HG03432 (cell line): Measurements from ENCODE around the gene ZC3H12D.
"Not testable (repeated sequence)": the region's sequence is repeated elsewhere in the genome, so short reads cannot be mapped to it uniquely, and the experiment has no call there.

Source experiments
- ATAC-seq: cut with Tn5 transposase; IDR thresholded peaks from one replicate; pipeline ENCODE4 v1.9.1; 2021; ENCODE audit warnings: mild to moderate bottlenecking, moderate library complexity; ENCODE audit not compliant: unreplicated experiment

The ZC3H12D gene

DNA sequence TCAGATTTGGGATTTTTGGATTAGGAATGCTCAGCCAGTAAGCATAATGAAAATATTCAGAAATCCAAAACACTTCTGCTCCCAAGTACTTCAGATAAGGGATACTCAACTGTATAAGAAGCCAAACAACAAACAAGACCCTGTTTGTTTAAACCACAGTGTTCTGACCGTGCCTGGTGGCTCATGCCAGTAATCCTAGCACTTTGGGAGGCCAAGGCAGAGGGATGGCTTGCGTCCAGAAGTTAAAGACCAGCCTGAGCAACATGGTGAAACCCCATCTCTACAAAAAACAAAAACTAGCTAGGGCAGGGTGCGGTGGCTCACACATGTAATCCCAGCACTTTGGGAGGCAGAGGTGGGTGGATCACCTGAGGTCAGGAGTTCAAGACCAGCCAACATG, 24.6 kb downstream of the ZC3H12D start:
- ATAC-seq: not testable (repeated sequence)

DNA sequence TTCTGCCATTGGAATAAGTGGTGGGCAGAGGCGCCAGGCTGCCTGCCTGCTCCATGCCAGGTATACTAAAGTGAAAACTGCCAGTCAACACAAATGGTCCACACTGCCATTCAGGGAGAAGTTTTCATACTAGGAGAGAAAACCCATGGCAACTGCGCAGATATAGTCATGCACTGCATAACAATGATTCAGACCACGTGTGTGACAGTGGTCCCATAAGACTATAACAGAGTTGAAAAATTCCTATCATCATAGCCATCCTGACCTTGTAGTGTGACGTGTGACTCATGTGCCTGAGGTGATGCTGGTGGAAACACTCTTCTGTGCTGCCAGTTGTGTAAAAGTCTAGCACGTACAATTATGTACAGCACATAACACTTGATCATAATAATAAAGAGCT, 25.1 kb downstream of the ZC3H12D start:
- no peak for ATAC-seq

DNA sequence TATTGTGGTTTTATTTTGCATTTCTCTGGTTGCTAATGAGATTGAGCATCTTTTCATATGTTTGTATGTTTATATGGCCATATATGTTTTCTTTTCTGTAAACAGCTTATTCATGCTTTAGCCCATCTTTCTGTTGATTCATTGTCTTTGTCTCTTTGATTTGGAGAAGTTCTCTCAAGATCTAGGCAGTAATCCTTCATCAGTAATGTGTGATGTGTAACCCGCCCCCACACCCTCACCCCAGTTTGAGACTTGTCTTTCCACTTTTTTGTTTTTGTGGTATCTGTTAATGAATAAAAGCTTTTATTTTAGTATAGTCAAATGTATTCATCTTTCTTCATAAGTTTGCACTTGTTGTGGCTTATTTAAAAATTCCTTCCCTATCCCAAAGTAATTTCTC, 26.0 kb downstream of the ZC3H12D start:
- no peak for ATAC-seq

DNA sequence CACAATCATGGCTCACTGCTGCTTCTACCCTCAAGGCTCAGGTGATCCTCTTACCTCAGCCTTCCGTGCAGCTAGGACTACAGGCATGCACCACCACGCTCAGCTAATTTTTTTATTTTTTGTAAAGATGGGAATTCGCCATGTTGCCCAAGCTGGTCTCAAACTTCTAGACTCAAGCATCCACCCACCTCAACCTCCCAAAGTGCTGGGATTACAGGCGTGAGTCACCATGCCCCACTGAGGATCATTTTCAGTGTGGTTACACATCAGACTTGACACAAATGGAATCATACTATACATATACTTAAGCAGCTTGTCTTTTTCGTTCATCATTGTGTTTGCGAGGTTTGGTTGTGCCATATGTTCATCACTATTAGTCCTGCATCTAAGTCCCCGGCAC, 26.6 kb downstream of the ZC3H12D start:
- ATAC-seq: no peak

DNA sequence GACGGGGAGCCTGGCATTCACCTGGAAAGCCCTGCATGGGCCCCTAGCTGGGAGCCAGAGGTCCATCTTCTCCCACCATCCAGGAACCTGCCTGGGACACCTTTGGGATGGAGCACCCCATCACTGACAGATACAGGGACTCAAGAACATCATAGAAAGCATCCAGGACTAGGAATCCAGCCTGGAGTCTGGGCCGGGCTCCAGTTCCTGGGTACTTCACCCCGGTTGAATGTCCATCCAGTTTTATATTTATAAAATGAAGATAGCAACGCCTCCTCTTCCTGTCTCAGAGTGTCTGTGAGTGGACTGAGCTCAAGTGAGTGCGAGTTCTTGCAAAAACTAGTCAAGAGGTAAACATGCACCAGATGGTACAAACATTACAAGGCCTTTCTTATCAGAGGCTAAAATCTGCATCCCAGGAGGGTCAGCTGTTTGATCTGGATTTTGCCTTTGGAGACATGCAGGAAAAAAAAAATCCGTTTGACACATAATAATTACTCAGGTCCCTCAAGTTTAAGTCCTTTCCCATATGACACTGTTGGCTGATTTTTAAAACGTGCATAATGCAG, 27.4 kb downstream of the ZC3H12D start:
- ATAC-seq: no peak

DNA sequence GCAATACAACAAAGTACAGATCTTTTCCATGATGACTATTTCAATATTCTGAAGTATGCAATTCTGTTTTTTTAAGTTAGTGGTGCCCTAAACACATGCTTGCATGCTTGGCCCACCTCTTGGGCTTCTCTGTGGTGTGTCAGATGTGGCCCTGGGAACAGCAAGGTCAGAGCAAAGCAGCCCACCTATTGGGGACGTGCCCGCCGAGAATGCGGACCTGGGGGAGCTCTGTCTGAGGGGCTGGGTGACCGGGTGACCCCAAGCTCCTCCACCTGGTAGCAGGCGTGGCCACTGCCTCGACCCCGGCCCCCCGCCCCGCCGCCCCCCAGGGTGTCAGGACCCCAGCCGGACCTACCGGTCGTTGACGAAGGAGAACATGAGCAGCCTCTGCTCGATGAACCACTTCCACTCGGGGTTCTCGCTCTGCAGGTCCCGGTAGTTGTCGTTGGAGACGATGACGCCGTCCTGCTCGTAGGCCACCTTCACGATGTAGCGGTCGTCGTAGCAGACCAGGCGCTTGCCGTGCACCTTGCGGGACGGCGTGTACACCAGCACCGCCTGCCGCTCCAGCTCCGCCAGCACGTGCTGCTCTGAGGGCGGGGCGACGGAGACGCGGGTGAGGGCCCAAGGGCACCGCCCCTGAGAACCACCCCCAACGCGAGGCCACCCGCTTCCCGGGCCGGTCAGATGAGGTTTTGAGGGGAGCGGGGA, 28.3 kb downstream of the ZC3H12D start:
- ATAC-seq: no peak

DNA sequence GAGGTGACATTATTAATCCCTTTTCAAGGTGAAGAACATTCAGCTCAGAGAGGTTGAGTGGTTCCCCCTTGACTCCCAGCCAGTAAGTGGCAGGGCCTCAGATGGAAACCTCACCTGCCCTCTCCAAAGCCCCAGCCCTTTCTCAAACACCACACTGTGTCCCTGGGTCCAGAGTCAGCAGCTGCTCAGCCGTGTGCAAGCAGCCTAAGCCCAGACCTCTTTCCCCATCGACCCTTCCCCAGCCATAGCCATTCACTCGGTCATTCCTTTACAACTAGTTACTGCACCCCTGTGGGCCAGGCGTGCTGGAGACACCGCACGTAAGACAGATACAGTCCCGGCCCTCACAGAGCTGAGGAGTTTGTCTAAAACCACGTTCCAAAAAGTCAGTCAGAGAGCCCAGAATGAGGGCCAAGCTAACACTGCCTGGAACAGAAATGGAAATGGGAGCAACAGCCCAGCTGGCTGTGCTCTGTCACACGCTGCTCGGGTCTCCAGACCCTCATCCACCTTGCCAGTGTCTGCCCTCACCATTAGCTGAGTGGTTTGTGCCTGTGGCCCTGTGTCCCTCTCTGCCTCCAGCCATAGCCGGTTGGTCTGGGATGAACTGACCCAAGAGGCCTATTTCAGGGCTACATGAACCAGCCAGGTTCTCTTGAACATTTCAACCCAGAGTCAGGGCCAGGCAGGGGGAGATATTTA, 29.6 kb downstream of the ZC3H12D start:
- ATAC-seq: no peak

DNA sequence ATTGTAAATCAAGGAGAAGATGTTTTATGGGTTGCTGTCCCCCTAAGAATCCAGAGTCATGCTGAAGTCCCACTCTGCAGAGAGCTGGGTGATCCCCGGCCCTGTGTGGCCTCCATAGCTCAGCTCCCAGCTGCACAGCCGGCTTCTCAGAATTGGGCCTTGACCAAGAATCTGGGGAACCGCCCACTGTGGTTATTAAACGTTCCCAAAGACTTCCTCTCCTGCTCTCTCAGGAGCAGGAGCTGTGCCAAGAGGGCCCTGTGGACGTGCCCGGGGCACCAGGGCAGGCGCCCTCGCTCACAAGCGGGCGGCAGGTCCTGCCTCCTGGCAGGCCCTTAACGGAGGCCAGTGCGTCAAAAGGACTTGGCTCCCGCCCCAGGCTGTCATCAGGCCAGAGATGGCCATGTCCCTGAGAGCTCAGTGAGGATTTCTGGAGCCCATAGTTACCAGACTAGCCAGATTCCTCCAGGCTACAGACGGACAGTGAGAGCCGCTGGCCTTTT, 30.4 kb downstream of the ZC3H12D start:
- no peak for ATAC-seq

DNA sequence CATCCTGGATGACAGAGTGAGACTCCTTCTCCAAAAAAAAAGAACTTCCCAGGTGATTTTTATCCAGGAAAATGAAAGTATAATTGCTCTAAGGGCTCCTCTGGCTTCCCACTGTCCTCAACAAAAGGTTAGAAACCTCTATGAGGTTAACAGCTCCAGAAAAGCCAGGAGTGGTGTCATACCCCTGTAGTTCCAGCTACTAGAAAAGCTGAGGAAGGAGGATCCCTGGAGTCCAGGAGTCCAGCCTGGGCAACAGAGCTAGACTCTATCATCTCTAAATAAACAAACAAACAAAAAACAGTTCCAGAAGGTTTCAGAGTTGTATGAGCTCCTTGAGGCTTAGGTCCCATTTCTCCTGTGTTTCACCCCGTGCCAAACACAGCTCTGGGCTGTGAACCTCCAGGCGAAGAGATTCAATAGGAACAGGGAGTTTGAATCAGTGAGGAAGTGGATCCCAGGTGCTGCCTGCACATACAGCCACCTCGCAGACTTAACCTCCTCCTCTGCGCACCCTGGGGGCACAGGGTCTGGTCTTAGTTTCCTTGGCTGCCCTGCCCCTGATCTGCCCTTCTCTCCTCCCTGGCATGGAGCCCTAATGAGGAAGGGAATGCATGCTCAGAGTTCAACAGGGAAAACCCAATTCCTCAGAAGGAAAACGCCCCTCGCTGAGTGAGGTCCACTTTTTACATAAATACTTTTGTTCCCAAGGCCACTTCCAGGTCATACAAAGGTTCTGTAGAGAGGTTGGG, 31.0 kb downstream of the ZC3H12D start:
- no peak for ATAC-seq

DNA sequence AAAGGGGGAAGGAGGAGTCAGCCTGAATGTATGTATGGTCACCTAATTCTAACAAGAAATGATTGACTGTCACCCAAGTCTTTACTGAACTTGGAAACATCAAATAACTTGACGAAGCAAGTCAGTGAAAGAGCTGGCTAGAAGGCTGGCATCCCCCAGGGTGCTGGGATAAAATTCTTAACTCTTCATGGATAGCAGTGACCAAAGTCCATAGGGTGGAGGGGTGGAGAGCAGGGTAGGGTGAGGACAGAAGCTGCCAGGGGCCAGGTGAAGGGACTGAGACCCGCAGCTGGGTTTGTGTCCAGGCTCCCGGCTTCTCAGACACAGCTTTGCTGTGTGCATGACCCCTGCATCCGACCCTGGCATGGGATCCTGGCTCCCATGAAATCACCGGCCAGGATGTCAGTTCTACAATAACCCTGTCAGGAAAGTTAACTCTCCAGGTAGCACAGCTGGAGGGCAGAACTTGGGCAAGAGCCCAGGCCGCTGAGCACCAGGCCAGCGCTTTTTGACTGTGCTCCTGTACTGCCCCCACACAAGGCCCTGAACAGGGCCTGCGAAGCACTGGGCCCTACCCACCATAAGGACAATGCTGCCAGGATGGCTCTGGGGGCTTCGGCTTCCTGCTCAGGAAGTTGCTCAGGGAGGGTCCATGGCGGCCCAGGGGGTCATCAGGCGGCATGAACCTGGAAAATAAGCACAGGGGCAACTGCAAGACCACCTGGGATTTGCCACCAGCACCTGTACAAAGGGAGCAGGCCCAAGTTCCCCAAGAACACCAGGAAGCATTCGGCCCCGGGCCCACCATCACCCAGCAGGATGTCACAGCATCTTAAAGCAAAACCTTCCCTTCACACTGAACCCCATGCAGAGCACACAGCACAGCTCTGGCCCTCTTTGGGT, 32.5 kb downstream of the ZC3H12D start:
- no peak for ATAC-seq

DNA sequence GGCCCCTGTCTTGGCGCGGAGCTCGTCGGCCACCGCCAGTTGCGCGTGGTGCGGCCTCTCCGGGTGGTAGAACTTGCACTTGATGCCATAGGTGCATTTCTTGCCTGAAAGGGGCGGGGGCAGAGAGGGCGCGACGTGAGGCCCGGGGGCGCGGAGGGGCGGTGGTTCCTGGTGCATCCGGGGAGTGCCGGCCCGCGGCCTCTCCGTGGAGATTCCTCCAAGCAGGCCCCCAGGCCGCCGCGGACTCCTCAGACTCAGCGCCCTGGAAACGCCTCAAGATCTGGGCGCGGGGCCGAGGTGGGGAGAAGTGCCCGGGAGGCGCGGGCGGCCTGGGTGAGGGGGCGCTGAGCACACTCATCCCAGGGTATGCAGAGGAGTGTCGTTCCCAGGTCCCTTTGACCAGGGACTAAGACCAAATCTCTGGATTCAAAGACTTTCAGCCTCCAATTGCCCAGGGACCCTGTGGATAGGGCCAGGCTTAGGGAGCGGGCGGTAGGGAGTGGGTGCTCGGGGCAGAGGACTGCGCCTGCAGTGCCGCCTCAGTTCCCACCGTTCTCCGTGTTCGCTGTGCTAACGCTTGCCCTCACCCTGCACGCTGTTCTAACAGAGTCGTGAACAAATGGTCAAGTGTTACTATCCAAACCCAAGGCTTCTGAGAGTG, 33.3 kb downstream of the ZC3H12D start:
- no peak for ATAC-seq

DNA sequence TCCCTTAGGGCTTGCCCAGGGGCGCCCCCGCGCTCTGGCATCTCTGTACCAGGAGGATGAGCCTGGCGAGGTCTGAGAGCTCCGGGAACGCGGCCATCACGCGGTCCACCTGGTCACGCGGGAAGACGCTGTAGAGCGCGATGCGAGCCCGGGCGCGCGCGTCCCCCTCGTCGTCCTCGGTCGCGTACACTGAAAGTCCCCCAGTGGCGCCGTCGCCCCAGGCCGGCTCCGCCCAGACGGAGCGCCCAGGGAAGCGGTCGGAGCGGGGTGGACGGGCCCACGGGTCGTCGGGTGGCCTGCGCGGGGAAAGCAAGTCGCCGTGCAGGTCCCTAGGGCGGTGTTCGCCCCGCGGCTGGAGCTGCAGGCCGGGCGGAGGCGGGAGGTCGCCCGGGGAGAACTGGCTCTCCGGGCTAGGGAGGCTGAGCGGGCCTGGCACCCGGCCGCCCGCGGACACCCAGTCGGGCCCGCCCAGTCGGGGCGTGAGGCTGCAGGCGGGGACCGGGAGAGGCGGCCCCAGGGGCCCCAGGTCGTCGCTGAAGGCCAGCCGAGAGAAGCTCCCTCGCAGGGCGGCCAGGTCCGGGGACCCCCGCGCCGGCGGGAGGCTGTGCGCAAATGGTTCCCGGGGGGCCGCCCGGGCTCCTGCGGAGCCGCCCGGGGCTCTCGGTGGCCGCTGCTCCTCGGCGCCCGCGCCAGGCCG, 34.0 kb downstream of the ZC3H12D start:
- no peak for ATAC-seq

DNA sequence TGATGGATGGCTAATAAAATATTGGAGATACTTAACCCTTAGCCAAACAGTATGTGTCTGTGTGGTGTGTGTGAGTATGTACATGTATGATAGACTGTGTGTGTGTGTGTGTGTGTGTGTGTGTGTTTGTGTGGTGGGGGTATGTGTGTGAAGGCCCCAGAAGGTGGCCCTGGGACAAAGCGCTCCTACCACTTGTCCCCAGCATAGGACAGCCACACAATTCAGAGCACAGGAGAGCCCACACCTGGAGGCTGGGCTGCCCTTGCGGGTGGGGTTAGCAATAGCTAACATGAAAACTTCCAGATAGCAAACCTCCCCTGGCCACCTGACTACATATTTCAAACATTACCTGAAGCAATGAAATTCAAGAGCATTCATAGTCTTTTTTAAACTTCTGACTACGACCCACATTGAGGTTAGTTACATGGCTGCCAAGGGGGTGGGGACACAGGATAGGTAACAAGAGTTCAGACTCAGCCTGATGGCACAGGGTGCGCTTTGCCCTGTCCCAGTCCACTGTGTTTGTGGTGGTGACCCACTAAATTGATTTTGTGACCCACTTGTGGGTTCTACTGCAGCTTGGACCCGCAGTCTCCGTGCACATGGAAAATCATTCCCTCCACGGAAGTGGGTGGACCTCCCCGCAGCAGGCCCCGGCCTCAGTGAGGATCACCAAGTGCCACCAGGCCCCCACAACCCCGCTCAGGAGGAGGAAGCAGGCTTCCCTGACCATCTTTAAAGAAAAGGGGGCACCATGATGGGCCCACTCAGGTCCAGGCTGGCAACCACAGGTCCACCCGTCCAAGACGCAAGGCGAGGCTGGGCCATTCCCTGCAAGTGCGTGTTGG, 34.8 kb downstream of the ZC3H12D start:
- no peak for ATAC-seq

DNA sequence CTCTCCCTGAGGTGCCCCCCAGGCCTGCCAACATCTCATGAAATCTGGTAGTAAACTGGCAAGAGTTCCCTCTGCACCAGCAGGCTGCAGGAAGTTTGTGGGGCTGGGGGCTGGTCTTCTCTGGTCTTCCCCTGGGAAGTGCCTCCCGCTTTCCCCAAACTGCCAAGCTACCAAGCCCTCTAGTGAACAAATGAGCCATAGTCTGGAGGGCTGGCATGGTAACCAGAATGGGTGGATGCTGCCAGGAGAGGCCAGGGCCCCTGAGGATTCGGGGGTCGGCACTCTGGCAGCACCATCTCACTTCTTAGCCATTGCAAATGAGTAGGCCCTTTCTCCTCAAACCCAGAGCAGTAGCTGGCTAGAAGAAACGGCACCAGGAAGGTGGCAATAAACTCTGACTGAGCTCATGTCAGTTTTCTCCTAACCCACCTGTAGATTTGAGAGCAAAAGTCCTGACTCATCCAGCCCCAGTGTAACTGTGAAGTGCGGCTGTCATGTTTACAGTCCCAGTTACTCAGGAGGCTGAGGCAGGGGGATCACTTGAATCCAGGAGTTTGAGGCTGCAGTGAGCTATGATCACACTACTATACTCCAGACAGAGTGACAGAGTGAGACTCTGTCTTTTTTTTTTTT, 35.9 kb downstream of the ZC3H12D start:
- no peak for ATAC-seq

DNA sequence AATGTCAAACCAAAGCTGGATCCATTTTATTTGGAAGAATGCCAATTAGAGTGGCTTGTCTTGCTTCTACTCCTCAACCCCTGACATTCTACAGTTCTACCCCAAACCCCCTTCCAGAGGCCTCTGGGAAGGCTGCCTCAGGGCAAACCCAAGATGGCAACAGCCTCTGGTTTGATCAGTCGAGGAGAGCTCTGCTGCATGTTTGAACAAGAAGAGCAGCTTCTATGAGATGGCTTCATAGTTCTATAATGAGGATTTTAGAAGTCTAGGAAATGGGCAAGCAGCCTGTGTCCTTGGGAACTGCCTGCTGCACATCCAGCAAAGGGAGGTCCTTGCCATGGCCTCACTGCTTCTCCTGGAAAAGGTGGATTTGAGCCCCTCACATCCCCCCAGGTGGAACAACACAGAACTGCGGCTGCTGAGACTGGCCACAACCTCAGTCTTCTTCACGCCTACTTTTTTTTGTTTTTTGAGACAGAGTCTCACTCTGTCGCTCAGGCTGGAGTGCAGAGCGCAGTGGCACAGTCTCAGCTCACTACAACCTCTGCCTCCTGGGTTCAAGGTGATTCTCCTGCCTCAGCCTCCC, 37.9 kb downstream of the ZC3H12D start:
- ATAC-seq: no peak

DNA sequence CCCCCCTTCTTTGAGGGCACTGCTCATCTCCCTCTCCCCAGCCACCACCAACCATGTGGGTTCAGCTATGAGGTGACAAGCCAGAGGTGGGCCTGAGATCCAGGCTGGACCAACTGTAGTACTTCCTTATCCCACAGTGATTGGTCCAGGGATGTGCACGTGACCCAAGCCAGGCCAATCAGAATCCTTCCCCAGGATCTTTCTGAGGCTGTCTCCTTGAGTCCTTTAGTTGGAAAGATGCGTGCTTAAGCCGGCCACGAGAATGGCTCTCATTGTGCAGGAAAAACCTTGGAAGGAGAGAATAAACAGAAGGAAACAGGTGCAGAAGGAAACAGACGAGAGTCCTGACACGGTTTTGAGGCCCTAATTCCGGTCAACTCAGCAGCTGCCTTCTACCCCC, 39.2 kb downstream of the ZC3H12D start:
- peak; percentile 25 for ATAC-seq

DNA sequence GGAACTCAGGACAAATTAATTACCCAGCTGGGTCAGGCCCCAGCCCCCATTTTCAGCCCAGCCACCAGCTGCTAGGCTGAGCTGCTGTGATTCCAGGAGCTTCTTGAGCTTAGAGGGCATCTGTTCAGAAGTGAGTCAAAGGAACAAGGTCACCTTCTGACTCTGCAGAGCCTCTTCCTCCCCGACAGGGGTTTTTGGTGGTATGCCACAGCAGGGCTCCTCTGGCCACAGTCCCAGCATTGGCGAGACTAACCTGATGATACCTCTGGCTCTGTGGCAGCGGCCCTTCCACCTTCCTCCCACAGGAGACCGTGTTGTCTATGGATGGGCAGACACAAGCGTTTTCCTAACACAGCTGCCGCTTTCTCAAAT, 39.7 kb downstream of the ZC3H12D start:
- ATAC-seq: peak; percentile 55
